CD4-positive, alpha-beta T cell treated with Interleukin-6 at 100 ng/mL for 8 hours (primary cell): Measurements from ENCODE around the gene SMIM45.

Experiments
- DNase-seq: peaks from one replicate; pipeline ENCODE4 v3.0.0-alpha.2; 2020; ENCODE audit warnings: mixed read lengths, low spot score

SMIM45 gene

GRCh38 chr22:42001706-42002105 lies 49.8 kb downstream of the SMIM45 start:
- DNase-seq: no peak

GRCh38 chr22:42007922-42008321 lies 56.0 kb downstream of the SMIM45 start:
- no peak for DNase-seq
